Smooth muscle cell (in vitro differentiated cells): ENCODE results near the gene NRG2. TPM values are rescaled to one million over a fixed set of nuclear protein-coding genes. Genes with fewer than 3 reads are reported as not detected.

Experiments
- DNase-seq: peaks from one replicate; lab custom pipeline; 2025; ENCODE audit not compliant: unreplicated experiment; lab: John Stamatoyannopoulos, UW
- H2AFZ ChIP-seq: fragments of 200-600 bp; sonication (generic); 2 replicates; pipeline ENCODE4 v1.6.0; 2016; ENCODE audit warnings: antibody characterized with exemption, low read depth, mild to moderate bottlenecking
- H3F3A ChIP-seq: fragments of 200-600 bp; sonication (generic); 2 replicates; pipeline ENCODE4 v1.6.0; 2017; ENCODE audit warnings: antibody characterized with exemption, low read depth
- H3K27ac ChIP-seq: fragments of 200-600 bp; sonication (generic); 2 replicates; pipeline ENCODE4 v1.5.1; 2016; ENCODE audit warnings: low read depth, mild to moderate bottlenecking
- H3K27me3 ChIP-seq: fragments of 200-600 bp; sonication (generic); 2 replicates; pipeline ENCODE4 v1.6.1; 2016; ENCODE audit warnings: low read depth, mild to moderate bottlenecking
- H3K36me3 ChIP-seq: fragments of 200-600 bp; sonication (generic); 2 replicates; pipeline ENCODE4 v1.5.1; 2016; ENCODE audit warnings: low read depth
- H3K4me1 ChIP-seq: fragments of 200-600 bp; sonication (generic); 2 replicates; pipeline ENCODE4 v1.5.1; 2016; ENCODE audit warnings: low read depth
- H3K4me2 ChIP-seq: fragments of 200-600 bp; sonication (generic); 2 replicates; pipeline ENCODE4 v1.6.0; 2016; ENCODE audit warnings: mild to moderate bottlenecking
- H3K4me3 ChIP-seq: fragments of 200-600 bp; sonication (generic); 2 replicates; pipeline ENCODE4 v1.5.1; 2016; ENCODE audit warnings: mild to moderate bottlenecking
- H3K79me2 ChIP-seq: fragments of 200-600 bp; sonication (generic); 2 replicates; pipeline ENCODE4 v1.6.0; 2016; ENCODE audit warnings: low read depth, mild to moderate bottlenecking
- H3K9ac ChIP-seq: fragments of 200-600 bp; sonication (generic); 2 replicates; pipeline ENCODE4 v1.6.0; 2016; ENCODE audit warnings: low read depth
- H3K9me3 ChIP-seq: fragments of 200-600 bp; sonication (generic); replicated peaks from 2 replicates; pipeline ENCODE4 v1.5.1; 2016; ENCODE audit warnings: low read depth
- H4K20me1 ChIP-seq: fragments of 200-600 bp; sonication (generic); 2 replicates; pipeline ENCODE4 v1.6.0; 2016; ENCODE audit warnings: low read depth
- CTCF ChIP-seq: fragments of 200-600 bp; sonication (generic); IDR thresholded peaks from 2 replicates; pipeline ENCODE4 v1.5.1; 2017; ENCODE audit warnings: borderline replicate concordance, mild to moderate bottlenecking, antibody characterized with exemption; ENCODE audit not compliant: insufficient read depth, poor library complexity, severe bottlenecking
- WGBS: methylation state at CpG from one replicate; pipeline ENCODE4 v1.1.7; 2016; ENCODE audit warnings: low lambda C conversion rate; 5-methylcytosine and 5-hydroxymethylcytosine counted together
- polyA plus RNA-seq: library from polyadenylated mRNA; unstranded; fragments of >200 nt; fragmentation: Nextera tagmentation; extraction: Ambion mirVana; gene quantifications from 2 replicates; pipeline ENCODE4 v1.2.1, GENCODE V29; 2016
- total RNA-seq: library from RNA; depleted of rRNA; stranded (reverse); fragments of >200 nt; gene quantifications from 2 replicates; pipeline ENCODE4 v1.2.3, GENCODE V29; 2014

Gene NRG2
- total and polyA plus RNA-seq, 2 experiments from 2014 or later, result 0.09 to 0.25 TPM

- no peak for DNase-seq
- H3K9me3 ChIP-seq, result no peaks in the 10 kb centered on the region
- H3F3A ChIP-seq, result no peaks in the 10 kb centered on the region
- no peak overlapping the region for H3K4me3 ChIP-seq
- H3K36me3 ChIP-seq, result no peaks in the 10 kb centered on the region
- H3K27ac ChIP-seq, result no peak overlapping the region
- 92% methylated on average over 16 of the region's 16 CpGs for WGBS
- H3K4me2 ChIP-seq, result no peak overlapping the region
- H3K4me1 ChIP-seq, result no peaks in the 10 kb centered on the region
- no peak overlapping the region for H2AFZ ChIP-seq
- H4K20me1 ChIP-seq, result no peaks in the 10 kb centered on the region
- no peaks in the 10 kb centered on the region for H3K79me2 ChIP-seq
- TF ChIP-seq CTCF, result no peak
- H3K9ac ChIP-seq, result no peak overlapping the region
- peaks cover 30% of the 10 kb centered on the region for H3K27me3 ChIP-seq
Observed at GRCh38 chr5:139839232-139839815, 203.8 kb downstream of the NRG2 start.

- H3K36me3 ChIP-seq, result no peaks in the 10 kb centered on the region
- no peak for TF ChIP-seq CTCF
- no peak overlapping the region for H3K4me3 ChIP-seq
- no peaks in the 10 kb centered on the region for H3K4me1 ChIP-seq
- H2AFZ ChIP-seq, result no peak overlapping the region
- no peaks in the 10 kb centered on the region for H4K20me1 ChIP-seq
- no peak overlapping the region for H3K4me2 ChIP-seq
- no peak overlapping the region for H3K27ac ChIP-seq
- H3F3A ChIP-seq, result no peaks in the 10 kb centered on the region
- DNase-seq, result no peak
- H3K27me3 ChIP-seq, result peaks cover 35% of the 10 kb centered on the region
- WGBS, result 85% methylated on average over 12 of the region's 12 CpGs
- H3K9me3 ChIP-seq, result no peaks in the 10 kb centered on the region
- no peak overlapping the region for H3K9ac ChIP-seq
- H3K79me2 ChIP-seq, result no peaks in the 10 kb centered on the region
Observed at GRCh38 chr5:139838381-139839197, 204.5 kb downstream of the NRG2 start.

- H3K9me3 ChIP-seq, result no peaks in the 10 kb centered on the region
- H3F3A ChIP-seq, result no peaks in the 10 kb centered on the region
- DNase-seq, result no peak
- H3K27me3 ChIP-seq, result peaks cover 35% of the 10 kb centered on the region
- 85% methylated on average over 10 of the region's 10 CpGs for WGBS
- H3K79me2 ChIP-seq, result no peaks in the 10 kb centered on the region
- no peak overlapping the region for H3K9ac ChIP-seq
- H3K4me1 ChIP-seq, result no peaks in the 10 kb centered on the region
- no peak overlapping the region for H2AFZ ChIP-seq
- H3K4me3 ChIP-seq, result no peak overlapping the region
- no peaks in the 10 kb centered on the region for H3K36me3 ChIP-seq
- H3K4me2 ChIP-seq, result no peak overlapping the region
- no peak for TF ChIP-seq CTCF
- H3K27ac ChIP-seq, result no peak overlapping the region
- H4K20me1 ChIP-seq, result no peaks in the 10 kb centered on the region
Observed at GRCh38 chr5:139837711-139838380, 205.3 kb downstream of the NRG2 start.
